Duodenal mucosa (tissue), 2 donors: ENCODE results near the gene CACNA1H.

Source experiments
- H3K27ac ChIP-seq: one replicate; pipeline ENCODE4 v1.7.0; 2013; ENCODE audit warnings: low read depth, low read length
- H3K27me3 ChIP-seq, 2 donors: one replicate each; pipeline ENCODE4 v1.7.0; 2013; ENCODE audit warnings: low read length in 2 of 2, control low read depth in 1 of 2; ENCODE audit not compliant: insufficient read depth in 2 of 2, control insufficient read depth in 1 of 2
- H3K36me3 ChIP-seq, 2 donors: one replicate each; pipeline ENCODE4 v1.7.0; 2013; ENCODE audit warnings: low read length in 2 of 2, control low read depth in 1 of 2; ENCODE audit not compliant: insufficient read depth in 2 of 2, control insufficient read depth in 1 of 2
- H3K4me1 ChIP-seq, 2 donors: one replicate each; pipeline ENCODE4 v1.7.0; 2013; ENCODE audit warnings: low read length in 2 of 2, control low read depth in 1 of 2; ENCODE audit not compliant: insufficient read depth in 2 of 2, control insufficient read depth in 1 of 2
- H3K4me3 ChIP-seq, 2 donors: one replicate each; pipeline ENCODE4 v1.7.0; 2013; ENCODE audit warnings: low read length in 2 of 2, low read depth in 1 of 2
- H3K9ac ChIP-seq, 2 donors: one replicate each; pipeline ENCODE4 v1.7.0; 2013; ENCODE audit warnings: low read length in 2 of 2, low read depth in 1 of 2
- H3K9me3 ChIP-seq, 2 donors: one replicate each; pipeline ENCODE4 v1.7.0; 2013; ENCODE audit warnings: low read length in 2 of 2, control low read depth in 1 of 2; ENCODE audit not compliant: control insufficient read depth in 1 of 2

The CACNA1H gene

GRCh38 chr16:1259760-1260068 is 106.8 kb downstream of the CACNA1H start:
- no peak overlapping the region for H3K27ac ChIP-seq
- no peak overlapping the region for H3K9ac ChIP-seq
- H3K9me3 ChIP-seq = peaks cover 0 to 3% of the 10 kb centered on the region in 2 donors
- no peaks in the 10 kb centered on the region for H3K4me1 ChIP-seq
- no peaks in the 10 kb centered on the region for H3K36me3 ChIP-seq
- peaks cover 30 to 35% of the 10 kb centered on the region in 2 donors for H3K27me3 ChIP-seq
- no peak overlapping the region for H3K4me3 ChIP-seq

GRCh38 chr16:1260101-1260680 is 107.3 kb downstream of the CACNA1H start:
- H3K27ac ChIP-seq = no peak overlapping the region
- H3K27me3 ChIP-seq = peaks cover 30 to 35% of the 10 kb centered on the region in 2 donors
- H3K4me3 ChIP-seq = no peak overlapping the region
- no peaks in the 10 kb centered on the region for H3K4me1 ChIP-seq
- peaks cover 0 to 3% of the 10 kb centered on the region in 2 donors for H3K9me3 ChIP-seq
- H3K9ac ChIP-seq = no peak overlapping the region
- H3K36me3 ChIP-seq = no peaks in the 10 kb centered on the region

GRCh38 chr16:1261131-1261892 is 108.4 kb downstream of the CACNA1H start:
- Histone ChIP-seq H3K36me3 (no peaks in the 10 kb centered on the region), H3K9me3 (peaks cover 0 to 3% of the 10 kb centered on the region in 2 donors), H3K9ac (no peak overlapping the region), H3K4me3 (no peak overlapping the region), H3K27ac (no peak overlapping the region), H3K27me3 (peaks cover 30 to 35% of the 10 kb centered on the region in 2 donors), H3K4me1 (no peaks in the 10 kb centered on the region)

GRCh38 chr16:1262210-1262845 is 109.4 kb downstream of the CACNA1H start:
- no peaks in the 10 kb centered on the region for H3K36me3 ChIP-seq
- H3K9me3 ChIP-seq = peaks cover 0 to 3% of the 10 kb centered on the region in 2 donors
- peaks cover 30 to 35% of the 10 kb centered on the region in 2 donors for H3K27me3 ChIP-seq
- no peaks in the 10 kb centered on the region for H3K4me1 ChIP-seq
- no peak overlapping the region for H3K27ac ChIP-seq
- H3K9ac ChIP-seq = no peak overlapping the region
- H3K4me3 ChIP-seq = no peak overlapping the region

GRCh38 chr16:1262846-1263221 is 109.9 kb downstream of the CACNA1H start:
- no peaks in the 10 kb centered on the region for H3K36me3 ChIP-seq
- peaks cover 30 to 33% of the 10 kb centered on the region in 2 donors for H3K27me3 ChIP-seq
- no peak overlapping the region for H3K9ac ChIP-seq
- peaks cover 0 to 3% of the 10 kb centered on the region in 2 donors for H3K9me3 ChIP-seq
- no peak overlapping the region for H3K27ac ChIP-seq
- no peaks in the 10 kb centered on the region for H3K4me1 ChIP-seq
- H3K4me3 ChIP-seq = no peak overlapping the region

GRCh38 chr16:1263591-1264344 is 110.9 kb downstream of the CACNA1H start:
- no peak overlapping the region for H3K4me3 ChIP-seq

GRCh38 chr16:1264345-1265089 is 111.6 kb downstream of the CACNA1H start:
- H3K27me3 ChIP-seq = peaks cover 21 to 27% of the 10 kb centered on the region in 2 donors
- no peak overlapping the region for H3K9ac ChIP-seq

More at GRCh38 chr16:1263591-1264344, 110.9 kb downstream of the CACNA1H start:
- Histone ChIP-seq H3K4me1 (no peaks in the 10 kb centered on the region), H3K9me3 (peaks cover 0 to 3% of the 10 kb centered on the region in 2 donors), H3K36me3 (no peaks in the 10 kb centered on the region), H3K27ac (no peak overlapping the region), H3K27me3 (peaks cover 29 to 32% of the 10 kb centered on the region in 2 donors), H3K9ac (no peak overlapping the region)

GRCh38 chr16:1265090-1265630 is 112.3 kb downstream of the CACNA1H start:
- peaks cover 15 to 22% of the 10 kb centered on the region in 2 donors for H3K27me3 ChIP-seq
- peaks cover 0 to 3% of the 10 kb centered on the region in 2 donors for H3K9me3 ChIP-seq
- H3K27ac ChIP-seq = no peak overlapping the region
- H3K36me3 ChIP-seq = no peaks in the 10 kb centered on the region
- no peak overlapping the region for H3K9ac ChIP-seq
- H3K4me1 ChIP-seq = no peaks in the 10 kb centered on the region
- no peak overlapping the region for H3K4me3 ChIP-seq

More at GRCh38 chr16:1264345-1265089, 111.6 kb downstream of the CACNA1H start:
- H3K9me3 ChIP-seq = peaks cover 0 to 3% of the 10 kb centered on the region in 2 donors
- H3K27ac ChIP-seq = no peak overlapping the region
- no peaks in the 10 kb centered on the region for H3K36me3 ChIP-seq
- H3K4me1 ChIP-seq = no peaks in the 10 kb centered on the region
- no peak overlapping the region for H3K4me3 ChIP-seq

GRCh38 chr16:1265826-1266225 is 112.9 kb downstream of the CACNA1H start:
- peaks cover 0 to under 1% of the 10 kb centered on the region in 2 donors for H3K4me1 ChIP-seq
- H3K27me3 ChIP-seq = peaks cover 12 to 18% of the 10 kb centered on the region in 2 donors
- no peak overlapping the region for H3K9ac ChIP-seq
- H3K4me3 ChIP-seq = no peak overlapping the region
- H3K9me3 ChIP-seq = peaks cover 0 to 3% of the 10 kb centered on the region in 2 donors
- H3K36me3 ChIP-seq = no peaks in the 10 kb centered on the region
- H3K27ac ChIP-seq = no peak overlapping the region
